ENCODE measurements around the gene S100A2. TPM values are rescaled to one million over a fixed set of nuclear protein-coding genes. Genes with fewer than 3 reads are reported as not detected.
A peak's percentile ranks its signal among the peaks of the same experiment; 100 is the strongest.

S100A2 gene
- 4.0 and 4.4 TPM in 2 replicates for total RNA-seq
- polyA plus RNA-seq, result 3.9 and 4.3 TPM in 2 replicates
- 4.4 and 4.6 TPM in 2 replicates for polyA plus RNA-seq (2011; cell fraction: cytosol; rRNA removed)
- 5.0 and 5.6 TPM in 2 replicates for polyA plus RNA-seq (2011; cell fraction: nucleus; rRNA removed)
- 2.2 and 4.0 TPM in 2 replicates for polyA plus RNA-seq (2012)
- 1.2 TPM in 1 of 2 replicates, not detected in the other for polyA minus RNA-seq
- polyA minus RNA-seq (2011; cell fraction: cytosol; rRNA and poly(A)+ RNA removed), result 3.6 TPM
- not detected in 2 replicates for polyA minus RNA-seq (2011; cell fraction: nucleus; rRNA and poly(A)+ RNA removed)
- Bru-seq, nascent RNA, result percentile 38 among the genes with signal in this experiment
- BruChase-seq, experiment 1, labeled RNA remaining after a 6-hour chase, result percentile 46 among the genes with signal in this experiment
- BruChase-seq, experiment 2, labeled RNA remaining after a 2-hour chase, result percentile 38 among the genes with signal in this experiment
- long read RNA-seq, transcript S100A2-202 (3 exons, 998 nt), result major isoform, 6 of 10 reads
- long read RNA-seq, partial matches to known transcripts, result 0 of 10 reads
- long read RNA-seq, other reads (novel, unspliced or antisense), result 0 of 10 reads

GRCh38 chr1:153565529-153566374 is at the start of gene S100A2:
S100A2 (minus strand) TSS chr1:153565844; CDS start chr1:153563877, 1,967 bp downstream.
- H2AFZ ChIP-seq (ENCODE audit: low read depth, low read length), result no peak within 1 kb of the TSS
- TF ChIP-seq, protein P1, sequence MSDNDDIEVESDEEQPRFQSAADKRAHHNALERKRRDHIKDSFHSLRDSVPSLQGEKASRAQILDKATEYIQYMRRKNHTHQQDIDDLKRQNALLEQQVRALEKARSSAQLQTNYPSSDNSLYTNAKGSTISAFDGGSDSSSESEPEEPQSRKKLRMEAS (IDR thresholded peaks at IDR 0.05; ENCODE audit: insufficient read depth, insufficient read length), result no peak
- TF ChIP-seq CTCF (IDR thresholded peaks at IDR 0.05; ENCODE audit: extremely low read depth in 1 of 2, insufficient read depth in 1 of 2, low read depth in 1 of 2, low read length in 2 of 2), result no peak
- TF ChIP-seq POLR2A (IDR thresholded peaks at IDR 0.05; ENCODE audit: low read depth, low read length), result peak; percentile 7
- TF ChIP-seq EZH2 (IDR thresholded peaks at IDR 0.05; ENCODE audit: borderline replicate concordance, low read depth, low read length, severe bottlenecking), result no peak
- peak; percentile 46 for TF ChIP-seq JUN (IDR thresholded peaks at IDR 0.05; ENCODE audit: borderline replicate concordance, insufficient read depth, insufficient read length, low read depth)
- TF ChIP-seq FOS (IDR thresholded peaks at IDR 0.05; ENCODE audit: borderline replicate concordance, insufficient read depth, low read length), result peak; percentile 87
- TF ChIP-seq MYC (IDR thresholded peaks at IDR 0.05; ENCODE audit: low read depth, low read length), result no peak
- peak; percentile 64 for TF ChIP-seq POLR2AphosphoS5 (IDR thresholded peaks at IDR 0.05; ENCODE audit: insufficient read depth, low read depth, low read length)
- TF ChIP-seq GATA2 (IDR thresholded peaks at IDR 0.05; ENCODE audit: insufficient read depth, insufficient read length, low read depth, low read length), result no peak
- H3K4me1 ChIP-seq (ENCODE audit: control insufficient read depth, extremely low read depth, insufficient read depth, low read length), result peaks cover 34% of the 10 kb centered on the region
- H3K4me3 ChIP-seq (replicated peaks in 1 of 3; ENCODE audit: insufficient read depth in 1 of 3, low read depth in 1 of 3, low read length in 3 of 3), result no peak within 1 kb of the TSS
- H3K9me1 ChIP-seq (replicated peaks; ENCODE audit: control insufficient read depth, extremely low read depth, insufficient read depth, low read length), result no peaks in the 10 kb centered on the region
- peak within 1 kb of the TSS; percentile 35 for H3K4me2 ChIP-seq (ENCODE audit: insufficient read depth, low read length)
- no peaks in the 10 kb centered on the region for H4K20me1 ChIP-seq (replicated peaks; ENCODE audit: control insufficient read depth, extremely low read depth, insufficient read depth, low read length)
- DNase-seq (ENCODE audit: low read depth, low spot score) (peak; percentile 84), FAIRE-seq (no peak)
- intact Hi-C loops (cut with micrococcal nuclease) (loop anchor here (1.0 kb wide), 2 partner anchors 16 to 43 kb away; partner anchors contain the start of gene S100A3), dilution Hi-C loops (cut with MboI; ENCODE audit: extremely low pct_ligation_motif_present, low sequenced_read_pairs) (no loop called here)
- ChIA-PET CTCF (interaction anchor here (0.8 to 1.8 kb wide), 10 partner anchors 11 to 71 kb away, joined by 3 to 48 read pairs (median 7); partner anchors contain the start of genes CHTOP, S100A13 and S100A6), POLR2A (interaction anchor here (0.6 to 2.2 kb wide), 6 partner anchors 21 to 68 kb away, joined by 3 to 32 read pairs (median 4); partner anchors contain the start of genes CHTOP, S100A13 and S100A6)
- peak within 1 kb of the TSS; percentile 99 for H3K27ac ChIP-seq (ENCODE audit: insufficient read depth, low read depth, low read length)
- TSS peak; percentile 35 for BruUV-seq (replicated peaks)
- H3K79me2 ChIP-seq (ENCODE audit: control insufficient read depth, insufficient read depth, low read length), result no peaks in the 10 kb centered on the region
- no peaks in the 10 kb centered on the region for H3K27me3 ChIP-seq (ENCODE audit: control insufficient read depth in 2 of 2, insufficient read depth in 2 of 2, low read length in 2 of 2)
- H3K9me3 ChIP-seq (replicated peaks; ENCODE audit: control insufficient read depth, insufficient read depth, low read length), result no peaks in the 10 kb centered on the region
- H3K36me3 ChIP-seq (ENCODE audit: control insufficient read depth in 2 of 2, extremely low read depth in 1 of 2, insufficient read depth in 2 of 2, low read length in 2 of 2), result no peaks in the 10 kb centered on the region
- peak within 1 kb of the TSS; percentile 91 for H3K9ac ChIP-seq (replicated peaks; ENCODE audit: extremely low read depth, insufficient read depth, low read length)
